ENCODE data around the gene SLC25A36. TPM values are rescaled to one million over a fixed set of nuclear protein-coding genes. Genes with fewer than 3 reads are reported as not detected.

SLC25A36 gene
- total RNA-seq (10 to 100 TPM; 38.1 to 44.2 TPM), polyA plus RNA-seq (37.1 TPM)

GRCh38 chr3:140941434-140942220 lies at the start of gene SLC25A36:
Gene SLC25A36 (plus strand): TSS chr3:140941836. CDS start chr3:140942055, 219 bp downstream.
- H3K4me3 ChIP-seq (ENCODE audit: low read length): peak within 1 kb of the TSS; percentile 81
- H3K36me3 ChIP-seq (ENCODE audit: insufficient read depth, low read length): no peaks in the 10 kb centered on the region
- H3K27ac ChIP-seq (ENCODE audit: low read depth, low read length): peak within 1 kb of the TSS; percentile 75
- no peaks in the 10 kb centered on the region for H3K27me3 ChIP-seq (ENCODE audit: insufficient read depth, low read length, poor library complexity, severe bottlenecking)
- H3K4me1 Mint-ChIP-seq: peaks cover 31 to 51% (median 50%) of the 10 kb centered on the region in 3 donors
- H3K27me3 Mint-ChIP-seq: peaks cover 0 to under 1% of the 10 kb centered on the region in 2 donors
- no peaks in the 10 kb centered on the region for H3K9me3 Mint-ChIP-seq
- H3K27ac Mint-ChIP-seq: peak within 1 kb of the TSS; percentile 89 to 100 (median 98)
- no peaks in the 10 kb centered on the region for H3K9me3 ChIP-seq (ENCODE audit: low read length)
- CTCF ChIA-PET: no interaction called here
- peak; percentile 92 to 97 (median 93) for DNase-seq
- peaks cover 0 to 13% (median 4%) of the 10 kb centered on the region in 3 donors for H3K36me3 Mint-ChIP-seq
- peaks cover 32% of the 10 kb centered on the region for H3K4me1 ChIP-seq (ENCODE audit: insufficient read depth, low read length)
- H3K4me3 Mint-ChIP-seq: peak within 1 kb of the TSS; percentile 89 to 97 (median 94)
- POLR2A ChIA-PET: interaction anchor here (0.6 to 1.5 kb wide), 3 partner anchors 12 to 325 kb away, joined by 3 to 7 read pairs (median 5); partner anchors contain the start of gene PXYLP1

- Mint-ChIP-seq H3K27me3 (peaks cover 20 to 52% of the 10 kb centered on the region in 2 donors), H3K4me3 (no peak overlapping the region), H3K27ac (no peak overlapping the region), H3K9me3 (no peaks in the 10 kb centered on the region), H3K4me1 (no peaks in the 10 kb centered on the region), H3K36me3 (no peaks in the 10 kb centered on the region)
- Histone ChIP-seq H3K4me1 (ENCODE audit: insufficient read depth, low read length) (no peaks in the 10 kb centered on the region), H3K36me3 (ENCODE audit: insufficient read depth, low read length) (no peaks in the 10 kb centered on the region), H3K4me3 (ENCODE audit: low read length) (no peak overlapping the region), H3K27me3 (ENCODE audit: insufficient read depth, low read length, poor library complexity, severe bottlenecking) (peaks cover 6% of the 10 kb centered on the region), H3K9me3 (ENCODE audit: low read length) (no peaks in the 10 kb centered on the region), H3K27ac (ENCODE audit: low read depth, low read length) (no peak overlapping the region)
- no peak for DNase-seq
- ChIA-PET CTCF (interaction anchor here (1.2 kb wide), 1 partner anchor 296 kb away, joined by 3 read pairs; no protein-coding TSS in a partner anchor), POLR2A (no interaction called here)
Measured at GRCh38 chr3:140896997-140897396, 44.6 kb upstream of the SLC25A36 start.

- peak in 2 of 5 donors; percentile 12 to 31 for DNase-seq
- Histone ChIP-seq H3K36me3 (ENCODE audit: insufficient read depth, low read length) (no peaks in the 10 kb centered on the region), H3K27me3 (ENCODE audit: insufficient read depth, low read length, poor library complexity, severe bottlenecking) (peaks cover 6% of the 10 kb centered on the region), H3K4me1 (ENCODE audit: insufficient read depth, low read length) (no peaks in the 10 kb centered on the region), H3K9me3 (ENCODE audit: low read length) (no peaks in the 10 kb centered on the region), H3K27ac (ENCODE audit: low read depth, low read length) (no peak overlapping the region), H3K4me3 (ENCODE audit: low read length) (no peak overlapping the region)
- H3K36me3 Mint-ChIP-seq: no peaks in the 10 kb centered on the region
- POLR2A ChIA-PET: no interaction called here
- peaks cover 20 to 42% of the 10 kb centered on the region in 2 donors for H3K27me3 Mint-ChIP-seq
- no peaks in the 10 kb centered on the region for H3K9me3 Mint-ChIP-seq
- CTCF ChIA-PET: interaction anchor here (0.8 to 2.3 kb wide), 8 partner anchors 10 to 294 kb away, joined by 3 to 13 read pairs (median 4); no protein-coding TSS in a partner anchor
- no peak overlapping the region for H3K27ac Mint-ChIP-seq
- no peaks in the 10 kb centered on the region for H3K4me1 Mint-ChIP-seq
- H3K4me3 Mint-ChIP-seq: no peak overlapping the region
Measured at GRCh38 chr3:140898340-140899180, 43.1 kb upstream of the SLC25A36 start.

- Histone ChIP-seq H3K27me3 (ENCODE audit: insufficient read depth, low read length, poor library complexity, severe bottlenecking) (peaks cover 6% of the 10 kb centered on the region), H3K27ac (ENCODE audit: low read depth, low read length) (no peak overlapping the region), H3K9me3 (ENCODE audit: low read length) (no peaks in the 10 kb centered on the region), H3K4me1 (ENCODE audit: insufficient read depth, low read length) (no peaks in the 10 kb centered on the region), H3K4me3 (ENCODE audit: low read length) (no peak overlapping the region), H3K36me3 (ENCODE audit: insufficient read depth, low read length) (no peaks in the 10 kb centered on the region)
- no peaks in the 10 kb centered on the region for H3K4me1 Mint-ChIP-seq
- ChIA-PET CTCF (interaction anchor here (1.5 to 2.3 kb wide), 2 partner anchors 72 to 293 kb away, joined by 4 to 13 read pairs; no protein-coding TSS in a partner anchor), POLR2A (no interaction called here)
- H3K27me3 Mint-ChIP-seq: peaks cover 16 to 34% of the 10 kb centered on the region in 2 donors
- H3K4me3 Mint-ChIP-seq: no peak overlapping the region
- no peak overlapping the region for H3K27ac Mint-ChIP-seq
- H3K36me3 Mint-ChIP-seq: no peaks in the 10 kb centered on the region
- no peaks in the 10 kb centered on the region for H3K9me3 Mint-ChIP-seq
- no peak for DNase-seq
Measured at GRCh38 chr3:140899363-140899762, 42.3 kb upstream of the SLC25A36 start.

GRCh38 chr3:140902791-140903190 lies 38.8 kb upstream of the SLC25A36 start:
- Mint-ChIP-seq H3K36me3 (no peaks in the 10 kb centered on the region), H3K4me3 (no peak overlapping the region), H3K27ac (no peak overlapping the region), H3K9me3 (no peaks in the 10 kb centered on the region), H3K27me3 (peaks cover 2 to 31% of the 10 kb centered on the region in 2 donors), H3K4me1 (no peaks in the 10 kb centered on the region)
- no peaks in the 10 kb centered on the region for H3K27me3 ChIP-seq (ENCODE audit: insufficient read depth, low read length, poor library complexity, severe bottlenecking)
- H3K4me1 ChIP-seq (ENCODE audit: insufficient read depth, low read length): no peaks in the 10 kb centered on the region
- no peak overlapping the region for H3K27ac ChIP-seq (ENCODE audit: low read depth, low read length)
- H3K36me3 ChIP-seq (ENCODE audit: insufficient read depth, low read length): no peaks in the 10 kb centered on the region
- no peak for DNase-seq
- H3K9me3 ChIP-seq (ENCODE audit: low read length): no peaks in the 10 kb centered on the region
- ChIA-PET POLR2A (no interaction called here), CTCF (no interaction called here)
- no peak overlapping the region for H3K4me3 ChIP-seq (ENCODE audit: low read length)

- H3K4me3 Mint-ChIP-seq: no peak overlapping the region
- no peak overlapping the region for H3K27ac Mint-ChIP-seq
- H3K4me1 Mint-ChIP-seq: no peaks in the 10 kb centered on the region
Measured at GRCh38 chr3:140903196-140903595, 38.4 kb upstream of the SLC25A36 start.

GRCh38 chr3:140904521-140904920 lies 37.1 kb upstream of the SLC25A36 start:
- no peak overlapping the region for H3K27ac ChIP-seq (ENCODE audit: low read depth, low read length)
- CTCF ChIA-PET: no interaction called here
- POLR2A ChIA-PET: no interaction called here
- Mint-ChIP-seq H3K27ac (no peak overlapping the region), H3K4me3 (no peak overlapping the region), H3K36me3 (no peaks in the 10 kb centered on the region), H3K9me3 (no peaks in the 10 kb centered on the region), H3K4me1 (no peaks in the 10 kb centered on the region), H3K27me3 (peaks cover 2 to 28% of the 10 kb centered on the region in 2 donors)
- H3K4me1 ChIP-seq (ENCODE audit: insufficient read depth, low read length): no peaks in the 10 kb centered on the region
- no peak overlapping the region for H3K4me3 ChIP-seq (ENCODE audit: low read length)
- no peak for DNase-seq
- H3K27me3 ChIP-seq (ENCODE audit: insufficient read depth, low read length, poor library complexity, severe bottlenecking): no peaks in the 10 kb centered on the region
- no peaks in the 10 kb centered on the region for H3K9me3 ChIP-seq (ENCODE audit: low read length)
- no peaks in the 10 kb centered on the region for H3K36me3 ChIP-seq (ENCODE audit: insufficient read depth, low read length)

More at GRCh38 chr3:140903196-140903595, 38.4 kb upstream of the SLC25A36 start:
- Mint-ChIP-seq H3K36me3 (no peaks in the 10 kb centered on the region), H3K9me3 (no peaks in the 10 kb centered on the region), H3K27me3 (peaks cover 2 to 30% of the 10 kb centered on the region in 2 donors)
- POLR2A ChIA-PET: no interaction called here
- CTCF ChIA-PET: no interaction called here
- no peaks in the 10 kb centered on the region for H3K4me1 ChIP-seq (ENCODE audit: insufficient read depth, low read length)
- no peaks in the 10 kb centered on the region for H3K9me3 ChIP-seq (ENCODE audit: low read length)
- H3K4me3 ChIP-seq (ENCODE audit: low read length): no peak overlapping the region
- no peaks in the 10 kb centered on the region for H3K36me3 ChIP-seq (ENCODE audit: insufficient read depth, low read length)
- H3K27me3 ChIP-seq (ENCODE audit: insufficient read depth, low read length, poor library complexity, severe bottlenecking): no peaks in the 10 kb centered on the region
- H3K27ac ChIP-seq (ENCODE audit: low read depth, low read length): no peak overlapping the region
- DNase-seq: no peak

- no peak overlapping the region for H3K4me3 Mint-ChIP-seq
- peaks cover 3 to 36% of the 10 kb centered on the region in 2 donors for H3K27me3 Mint-ChIP-seq
- no peaks in the 10 kb centered on the region for H3K9me3 Mint-ChIP-seq
Measured at GRCh38 chr3:140905559-140905958, 36.1 kb upstream of the SLC25A36 start.

More at GRCh38 chr3:140905559-140905958, 36.1 kb upstream of the SLC25A36 start:
- Histone ChIP-seq H3K9me3 (ENCODE audit: low read length) (no peaks in the 10 kb centered on the region), H3K36me3 (ENCODE audit: insufficient read depth, low read length) (no peaks in the 10 kb centered on the region), H3K4me3 (ENCODE audit: low read length) (no peak overlapping the region), H3K4me1 (ENCODE audit: insufficient read depth, low read length) (no peaks in the 10 kb centered on the region), H3K27ac (ENCODE audit: low read depth, low read length) (no peak overlapping the region), H3K27me3 (ENCODE audit: insufficient read depth, low read length, poor library complexity, severe bottlenecking) (no peaks in the 10 kb centered on the region)
- Mint-ChIP-seq H3K27ac (no peak overlapping the region), H3K4me1 (no peaks in the 10 kb centered on the region), H3K36me3 (no peaks in the 10 kb centered on the region)
- CTCF ChIA-PET: interaction anchor here (0.6 to 1.1 kb wide), 2 partner anchors 13 to 95 kb away, joined by 3 read pairs; no protein-coding TSS in a partner anchor
- DNase-seq: no peak
- POLR2A ChIA-PET: no interaction called here

Data from CD8-positive, alpha-beta memory T cell (primary cell).